ENCODE data around the gene SCNN1A.

SCNN1A gene

GRCh38 chr12:6341417-6342139, 33.8 kb downstream of the SCNN1A start, which contains the start of gene TNFRSF1A:
TSS of gene TNFRSF1A (minus strand) at chr12:6342076. CDS start at chr12:6341814, 262 bp downstream.
- no peak for TF ChIP-seq EZH2phosphoT487 (conservative IDR thresholded peaks at IDR 0.05; ENCODE audit: low read length)
- TF ChIP-seq CTCF (IDR thresholded peaks at IDR 0.05; ENCODE audit: insufficient read depth, low read length, poor library complexity, severe bottlenecking) = no peak
- Histone ChIP-seq H3K27me3 (ENCODE audit: low read length) (no peaks in the 10 kb centered on the region), H3K79me2 (ENCODE audit: insufficient read depth, low read length) (no peaks in the 10 kb centered on the region), H3K27ac (ENCODE audit: low read depth, low read length) (no peak within 1 kb of the TSS), H2AFZ (ENCODE audit: low read depth, low read length, severe bottlenecking) (no peak within 1 kb of the TSS), H3K9ac (ENCODE audit: low read length) (no peak within 1 kb of the TSS), H3F3A (ENCODE audit: insufficient read depth) (no peaks in the 10 kb centered on the region), H3K4me3 (ENCODE audit: insufficient read depth, low read length, poor library complexity, severe bottlenecking) (no peak within 1 kb of the TSS), H3K36me3 (ENCODE audit: low read length) (no peaks in the 10 kb centered on the region), H3K4me2 (ENCODE audit: low read depth, low read length, poor library complexity, severe bottlenecking) (no peak within 1 kb of the TSS), H3K9me3 (ENCODE audit: insufficient read depth, low read length) (no peaks in the 10 kb centered on the region), H4K20me1 (ENCODE audit: low read depth, low read length) (no peaks in the 10 kb centered on the region), H3K9me2 (replicated peaks; ENCODE audit: insufficient read depth, low read length) (no peaks in the 10 kb centered on the region)

GRCh38 chr12:6340745-6341416, 34.5 kb downstream of the SCNN1A start:
- no peaks in the 10 kb centered on the region for H3K27me3 ChIP-seq (ENCODE audit: low read length)
- TF ChIP-seq EZH2phosphoT487 (conservative IDR thresholded peaks at IDR 0.05; ENCODE audit: low read length) (no peak), CTCF (IDR thresholded peaks at IDR 0.05; ENCODE audit: insufficient read depth, low read length, poor library complexity, severe bottlenecking) (no peak)
- no peak overlapping the region for H2AFZ ChIP-seq (ENCODE audit: low read depth, low read length, severe bottlenecking)
- H3K9ac ChIP-seq (ENCODE audit: low read length) = no peak overlapping the region
- no peak overlapping the region for H3K4me2 ChIP-seq (ENCODE audit: low read depth, low read length, poor library complexity, severe bottlenecking)
- no peak overlapping the region for H3K4me3 ChIP-seq (ENCODE audit: insufficient read depth, low read length, poor library complexity, severe bottlenecking)
- H3K9me2 ChIP-seq (replicated peaks; ENCODE audit: insufficient read depth, low read length) = no peaks in the 10 kb centered on the region
- no peaks in the 10 kb centered on the region for H3K36me3 ChIP-seq (ENCODE audit: low read length)
- H3K9me3 ChIP-seq (ENCODE audit: insufficient read depth, low read length) = no peaks in the 10 kb centered on the region
- H4K20me1 ChIP-seq (ENCODE audit: low read depth, low read length) = no peaks in the 10 kb centered on the region
- no peak overlapping the region for H3K27ac ChIP-seq (ENCODE audit: low read depth, low read length)
- no peaks in the 10 kb centered on the region for H3F3A ChIP-seq (ENCODE audit: insufficient read depth)
- no peaks in the 10 kb centered on the region for H3K79me2 ChIP-seq (ENCODE audit: insufficient read depth, low read length)

- H3K27ac ChIP-seq (ENCODE audit: low read depth, low read length) = no peak overlapping the region
- no peaks in the 10 kb centered on the region for H4K20me1 ChIP-seq (ENCODE audit: low read depth, low read length)
- no peaks in the 10 kb centered on the region for H3K36me3 ChIP-seq (ENCODE audit: low read length)
- H3K4me2 ChIP-seq (ENCODE audit: low read depth, low read length, poor library complexity, severe bottlenecking) = no peak overlapping the region
- H3K4me3 ChIP-seq (ENCODE audit: insufficient read depth, low read length, poor library complexity, severe bottlenecking) = no peak overlapping the region
- H3K9me2 ChIP-seq (replicated peaks; ENCODE audit: insufficient read depth, low read length) = no peaks in the 10 kb centered on the region
- no peak overlapping the region for H2AFZ ChIP-seq (ENCODE audit: low read depth, low read length, severe bottlenecking)
- H3F3A ChIP-seq (ENCODE audit: insufficient read depth) = no peaks in the 10 kb centered on the region
- H3K9me3 ChIP-seq (ENCODE audit: insufficient read depth, low read length) = no peaks in the 10 kb centered on the region
- no peaks in the 10 kb centered on the region for H3K27me3 ChIP-seq (ENCODE audit: low read length)
- H3K9ac ChIP-seq (ENCODE audit: low read length) = no peak overlapping the region
- no peaks in the 10 kb centered on the region for H3K79me2 ChIP-seq (ENCODE audit: insufficient read depth, low read length)
- TF ChIP-seq CTCF (IDR thresholded peaks at IDR 0.05; ENCODE audit: insufficient read depth, low read length, poor library complexity, severe bottlenecking) (no peak), EZH2phosphoT487 (conservative IDR thresholded peaks at IDR 0.05; ENCODE audit: low read length) (no peak)
These were observed 35.2 kb downstream of the SCNN1A start for GRCh38 chr12:6340032-6340638.
